ENCODE results near the gene BBLN. TPM values are rescaled to one million over a fixed set of nuclear protein-coding genes. Genes with fewer than 3 reads are reported as not detected.

BBLN gene
- total and polyA plus RNA-seq, 2 donors (not counting 1 experiment from before 2014, with no cell fraction given): 44.3 to 148 TPM

- ChIA-PET CTCF (interaction anchor here (1.0 kb wide), 1 partner anchor 9 kb away, joined by 3 read pairs; no protein-coding TSS in a partner anchor), POLR2A (interaction anchor here (0.6 to 0.9 kb wide), 4 partner anchors 26 to 276 kb away, joined by 3 to 8 read pairs (median 4); partner anchors contain the start of gene BBLN)
- no peak for DNase-seq
- Histone ChIP-seq H2AFZ (ENCODE audit: insufficient read depth, low read depth, low read length, poor library complexity, severe bottlenecking) (no peak overlapping the region), H3K27ac (ENCODE audit: low read length in 2 of 2) (no peak overlapping the region), H4K20me1 (ENCODE audit: control insufficient read depth, insufficient read depth, low read length, poor library complexity, severe bottlenecking) (no peaks in the 10 kb centered on the region), H3K27me3 (replicated peaks in 1 of 4; ENCODE audit: control extremely low read depth in 1 of 4, control insufficient read depth in 3 of 4, insufficient read depth in 4 of 4, low read length in 3 of 4) (no peaks in the 10 kb centered on the region), H3K9ac (ENCODE audit: low read length) (no peak overlapping the region), H3K79me2 (ENCODE audit: control insufficient read depth, insufficient read depth, low read length) (peaks cover 38% of the 10 kb centered on the region), H3K4me2 (replicated peaks; ENCODE audit: low read depth, low read length, poor library complexity, severe bottlenecking) (no peak overlapping the region), H3K4me3 (ENCODE audit: control extremely low read depth in 1 of 5, extremely low read depth in 1 of 5, insufficient read depth in 1 of 5, low read depth in 2 of 5, low read length in 4 of 5) (no peak overlapping the region), H3K4me1 (ENCODE audit: control insufficient read depth in 2 of 2, insufficient read depth in 2 of 2, low read length in 2 of 2) (peaks cover 12 to 13% of the 10 kb centered on the region in 2 donors), H3K9me3 (ENCODE audit: control extremely low read depth in 1 of 3, control insufficient read depth in 2 of 3, insufficient read depth in 1 of 3, low read length in 2 of 3) (no peaks in the 10 kb centered on the region), H3K36me3 (replicated peaks in 1 of 2; ENCODE audit: control extremely low read depth in 1 of 2, control insufficient read depth in 1 of 2, extremely low read depth in 1 of 2, insufficient read depth in 2 of 2, low read length in 1 of 2) (peaks cover 0 to 44% of the 10 kb centered on the region in 2 experiments)
- 96% methylated on average over 10 of the region's 11 CpGs for WGBS (ENCODE audit: insufficient coverage)
- no peaks in the 10 kb centered on the region for H3K9me3 Mint-ChIP-seq (ENCODE audit: insufficient read depth)
- no peak overlapping the region for H3K4me3 Mint-ChIP-seq
- H3K4me1 Mint-ChIP-seq: peaks cover 18% of the 10 kb centered on the region
- TF ChIP-seq CTCF (IDR thresholded peaks at IDR 0.05): no peak
- TF ChIP-seq EZH2 (IDR thresholded peaks at IDR 0.05; ENCODE audit: borderline replicate concordance, insufficient read depth, low read depth, low read length, poor library complexity, severe bottlenecking): no peak
- no peaks in the 10 kb centered on the region for H3K27me3 Mint-ChIP-seq
- no peak overlapping the region for H3K27ac Mint-ChIP-seq
- intact Hi-C loops (cut with micrococcal nuclease): no loop called here
- ATAC-seq (ENCODE audit: low read depth): no peak
Observed at GRCh38 chr9:128185979-128186965, 26.2 kb downstream of the BBLN start.

- Histone ChIP-seq H3K4me1 (ENCODE audit: control insufficient read depth in 2 of 2, insufficient read depth in 2 of 2, low read length in 2 of 2) (peaks cover 12 to 21% of the 10 kb centered on the region in 2 donors), H3K79me2 (ENCODE audit: control insufficient read depth, insufficient read depth, low read length) (peaks cover 43% of the 10 kb centered on the region), H3K27me3 (replicated peaks in 1 of 4; ENCODE audit: control extremely low read depth in 1 of 4, control insufficient read depth in 3 of 4, insufficient read depth in 4 of 4, low read length in 3 of 4) (no peaks in the 10 kb centered on the region), H3K9ac (ENCODE audit: low read length) (no peak overlapping the region), H4K20me1 (ENCODE audit: control insufficient read depth, insufficient read depth, low read length, poor library complexity, severe bottlenecking) (no peaks in the 10 kb centered on the region), H3K9me3 (ENCODE audit: control extremely low read depth in 1 of 3, control insufficient read depth in 2 of 3, insufficient read depth in 1 of 3, low read length in 2 of 3) (no peaks in the 10 kb centered on the region), H3K4me3 (ENCODE audit: control extremely low read depth in 1 of 5, extremely low read depth in 1 of 5, insufficient read depth in 1 of 5, low read depth in 2 of 5, low read length in 4 of 5) (no peak overlapping the region), H3K27ac (ENCODE audit: low read length in 2 of 2) (no peak overlapping the region), H3K4me2 (replicated peaks; ENCODE audit: low read depth, low read length, poor library complexity, severe bottlenecking) (no peak overlapping the region), H2AFZ (ENCODE audit: insufficient read depth, low read depth, low read length, poor library complexity, severe bottlenecking) (no peak overlapping the region), H3K36me3 (replicated peaks in 1 of 2; ENCODE audit: control extremely low read depth in 1 of 2, control insufficient read depth in 1 of 2, extremely low read depth in 1 of 2, insufficient read depth in 2 of 2, low read length in 1 of 2) (peaks cover 0 to 42% of the 10 kb centered on the region in 2 experiments)
- ChIA-PET CTCF (interaction anchor here (1.0 kb wide), 1 partner anchor 8 kb away, joined by 3 read pairs; no protein-coding TSS in a partner anchor), POLR2A (interaction anchor here (0.7 to 0.9 kb wide), 2 partner anchors 21 to 27 kb away, joined by 3 read pairs; partner anchors contain the start of gene BBLN)
- ATAC-seq (ENCODE audit: low read depth): no peak
- intact Hi-C loops (cut with micrococcal nuclease): no loop called here
- no CpG with 5 or more reads among the region's 2 CpGs for WGBS (ENCODE audit: insufficient coverage)
- Mint-ChIP-seq H3K27ac (no peak overlapping the region), H3K27me3 (no peaks in the 10 kb centered on the region), H3K9me3 (ENCODE audit: insufficient read depth) (no peaks in the 10 kb centered on the region), H3K4me1 (peaks cover 22% of the 10 kb centered on the region), H3K4me3 (no peak overlapping the region)
- no peak for TF ChIP-seq CTCF (IDR thresholded peaks at IDR 0.05)
- no peak for TF ChIP-seq EZH2 (IDR thresholded peaks at IDR 0.05; ENCODE audit: borderline replicate concordance, insufficient read depth, low read depth, low read length, poor library complexity, severe bottlenecking)
- no peak for DNase-seq
Observed at GRCh38 chr9:128187361-128187760, 27.3 kb downstream of the BBLN start.

All from B cell (primary cell).